Left hindlimb (tissue), 1 donor: ENCODE data around the gene KLHL17.
"Not testable (repeated sequence)": the region's sequence is repeated elsewhere in the genome, so short reads cannot be mapped to it uniquely, and the experiment has no call there.

ENCODE experiments used
- DNase-seq: peaks from one replicate; pipeline ENCODE4 v3.0.0-alpha.2; 2018

KLHL17 gene

GRCh38 chr1:970242-970972 is 10.0 kb downstream of the KLHL17 start:
- DNase-seq = no peak

DNA sequence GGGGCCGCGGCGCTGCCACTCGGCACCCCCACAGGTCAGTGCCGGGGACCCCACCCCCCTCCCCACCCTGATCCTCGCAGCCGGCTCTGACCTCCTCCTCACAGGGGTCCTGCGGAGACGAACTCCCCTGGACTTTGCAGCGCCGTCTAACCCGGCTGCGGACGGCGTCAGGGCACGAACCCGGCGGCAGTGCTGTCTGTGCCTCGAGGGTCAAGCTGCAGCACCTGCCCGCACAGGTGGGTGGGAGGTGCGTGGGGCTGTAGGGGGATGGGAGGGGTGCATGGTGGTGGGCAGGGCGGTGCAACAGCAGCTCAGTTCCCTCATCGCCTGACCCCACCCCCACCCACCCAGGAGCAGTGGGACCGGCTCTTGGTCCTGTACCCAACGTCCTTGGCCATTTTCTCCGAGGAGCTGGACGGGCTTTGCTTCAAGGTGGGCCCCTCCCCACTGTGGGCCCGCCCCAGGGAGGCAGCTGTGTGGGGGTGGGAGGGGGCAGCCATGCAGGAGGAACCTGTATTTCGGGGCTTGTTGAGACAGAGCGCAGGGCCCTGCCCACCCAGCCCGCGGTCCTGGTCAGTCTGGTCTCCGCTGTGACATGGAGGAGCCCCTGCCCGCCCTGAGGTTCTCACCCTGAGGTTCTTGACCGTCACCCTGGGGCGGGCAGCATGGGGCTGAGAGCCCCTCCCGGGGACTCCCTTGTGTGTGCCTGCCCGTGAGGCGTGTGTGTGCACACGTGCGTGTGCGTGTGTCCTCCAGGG is 10.8 kb downstream of the KLHL17 start:
- DNase-seq = no peak

DNA sequence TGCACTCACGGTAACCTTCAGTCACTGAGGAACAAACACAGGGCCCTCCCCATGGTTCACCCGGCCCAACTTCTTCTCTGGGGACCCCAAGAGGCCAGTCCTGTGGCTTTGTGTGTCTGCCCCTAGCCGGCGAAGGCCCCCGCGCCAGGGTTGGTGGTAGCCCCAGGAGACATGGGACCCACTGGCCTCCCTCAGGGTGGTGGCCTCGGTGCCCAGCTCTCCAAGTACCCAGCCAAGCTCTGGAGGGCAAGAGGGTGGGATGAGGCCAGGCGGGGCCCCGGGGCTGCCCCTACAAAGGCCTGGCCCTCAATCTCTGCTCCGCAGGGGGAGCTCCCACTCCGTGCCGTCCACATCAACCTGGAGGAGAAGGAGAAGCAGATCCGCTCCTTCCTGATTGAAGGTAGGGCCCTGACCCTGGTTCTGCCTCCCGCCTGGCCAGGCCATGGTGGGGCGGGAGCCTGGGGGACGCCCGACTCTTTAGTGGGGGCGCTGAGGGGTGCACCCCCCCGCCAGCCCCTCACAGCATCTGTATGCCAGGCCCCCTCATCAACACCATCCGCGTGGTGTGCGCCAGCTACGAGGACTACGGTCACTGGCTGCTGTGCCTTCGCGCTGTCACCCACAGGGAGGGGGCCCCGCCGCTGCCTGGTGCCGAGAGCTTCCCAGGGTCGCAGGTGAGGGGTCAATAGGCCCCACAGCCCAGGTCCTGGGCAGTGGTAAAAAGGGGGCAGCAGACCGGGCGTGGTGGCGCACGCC is 11.5 kb downstream of the KLHL17 start:
- DNase-seq = no peak

DNA sequence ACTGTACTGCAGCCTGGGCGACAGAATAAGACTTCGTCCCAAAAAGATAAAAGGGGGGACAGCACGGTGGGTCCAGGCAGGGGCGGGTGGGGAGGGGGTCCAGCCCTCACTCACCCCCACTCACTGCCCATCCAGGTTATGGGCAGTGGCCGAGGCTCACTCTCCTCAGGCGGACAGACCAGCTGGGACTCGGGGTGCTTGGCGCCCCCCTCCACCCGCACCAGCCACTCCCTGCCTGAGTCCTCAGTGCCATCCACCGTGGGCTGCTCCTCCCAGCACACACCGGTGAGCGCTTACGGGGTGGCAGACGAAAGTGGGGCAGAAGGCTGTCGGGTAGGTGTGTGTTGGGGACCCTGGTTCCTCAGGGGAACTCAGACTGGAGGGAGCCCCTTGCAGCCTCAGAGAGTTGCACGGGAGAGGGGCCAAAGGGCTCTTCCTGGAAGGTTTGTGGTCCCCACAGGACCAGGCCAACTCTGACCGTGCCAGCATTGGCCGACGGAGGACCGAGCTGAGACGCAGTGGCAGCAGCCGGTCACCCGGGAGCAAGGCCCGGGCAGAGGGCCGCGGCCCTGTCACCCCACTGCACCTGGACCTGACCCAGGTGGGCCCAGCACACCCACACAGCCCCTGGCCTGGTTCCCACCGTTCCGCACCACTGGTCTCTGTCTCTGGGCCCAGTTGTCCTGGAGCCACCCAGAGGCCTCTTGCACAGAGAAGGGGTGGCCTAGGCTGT is 12.5 kb downstream of the KLHL17 start:
- DNase-seq = no peak

GRCh38 chr1:973459-974292 is 13.3 kb downstream of the KLHL17 start:
- DNase-seq = no peak

GRCh38 chr1:974293-974640 is 13.9 kb downstream of the KLHL17 start:
- no peak for DNase-seq

GRCh38 chr1:974687-975328 is 14.4 kb downstream of the KLHL17 start:
- no peak for DNase-seq

DNA sequence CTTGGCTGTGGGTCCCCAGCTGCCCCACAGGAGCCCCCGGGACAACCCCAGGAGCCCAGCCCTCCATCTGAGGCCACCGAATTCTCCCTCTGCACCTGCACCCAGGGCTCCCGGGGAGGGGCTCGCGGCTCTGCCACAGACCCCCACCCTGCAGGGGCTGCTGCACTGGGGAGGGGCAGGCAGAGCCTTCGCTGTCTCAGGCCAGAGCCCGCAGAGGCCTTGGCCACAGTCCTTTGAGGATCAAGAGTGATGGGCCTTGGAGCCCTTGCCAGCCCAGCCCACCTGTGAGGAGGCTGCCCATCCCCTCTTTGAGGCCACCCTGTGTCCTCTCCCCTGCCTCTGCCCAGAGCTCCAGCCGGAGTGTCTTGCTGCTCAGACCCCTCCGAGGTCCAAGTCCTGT is 15.0 kb downstream of the KLHL17 start:
- DNase-seq = no peak

DNA sequence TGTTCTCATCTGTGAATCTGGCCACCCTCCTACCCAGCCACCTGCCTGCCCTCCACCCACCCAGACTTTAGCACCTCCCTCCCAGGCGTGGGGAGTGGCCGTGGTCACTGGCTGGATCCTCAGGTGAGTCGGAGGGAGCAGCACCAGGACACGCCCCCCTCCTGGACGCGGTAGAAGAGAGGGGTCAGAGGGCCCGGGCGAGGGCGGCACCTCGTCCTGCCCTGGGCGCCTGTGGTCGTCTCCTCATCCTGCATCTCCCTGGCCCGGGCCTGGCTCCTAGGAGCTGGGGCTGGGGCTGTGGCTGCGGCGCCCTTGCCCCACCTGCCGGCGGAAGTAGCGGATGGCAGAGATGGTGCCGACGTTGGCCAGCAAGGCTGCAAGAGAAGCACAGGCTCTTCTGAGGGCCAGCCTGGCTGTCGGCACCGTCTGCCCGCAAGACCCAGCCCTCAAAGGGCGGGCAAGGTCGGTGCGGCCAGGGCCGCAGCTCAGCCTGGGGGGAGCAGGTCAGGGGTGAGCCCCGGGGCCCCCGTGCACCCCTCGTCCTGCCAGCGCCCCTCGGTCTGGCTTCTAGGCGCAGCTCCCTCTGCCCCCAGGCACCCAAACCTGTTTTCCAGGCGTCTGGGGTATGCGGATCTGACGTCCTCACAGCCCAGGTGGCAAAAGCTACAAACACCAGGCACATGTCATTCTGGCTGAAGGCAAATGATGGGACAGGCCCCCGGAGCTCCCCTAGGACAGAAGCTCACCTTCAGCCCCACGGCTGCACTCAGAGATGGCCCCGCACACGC is 15.7 kb downstream of the KLHL17 start:
- no peak for DNase-seq

DNA sequence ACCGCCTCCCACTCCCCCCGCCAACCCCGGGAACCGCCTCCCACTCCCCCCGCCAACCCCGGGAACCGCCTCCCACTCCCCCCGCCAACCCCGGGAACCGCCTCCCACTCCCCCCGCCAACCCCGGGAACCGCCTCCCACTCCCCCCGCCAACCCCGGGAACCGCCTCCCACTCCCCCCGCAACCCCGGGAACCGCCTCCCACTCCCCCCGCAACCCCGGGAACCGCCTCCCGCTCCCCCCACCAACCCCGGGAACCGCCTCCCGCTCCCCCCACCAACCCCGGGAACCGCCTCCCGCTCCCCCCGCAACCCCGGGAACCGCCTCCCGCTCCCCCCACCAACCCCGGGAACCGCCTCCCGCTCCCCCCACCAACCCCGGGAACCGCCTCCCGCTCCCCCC is 16.4 kb downstream of the KLHL17 start:
- not testable (repeated sequence) for DNase-seq

DNA sequence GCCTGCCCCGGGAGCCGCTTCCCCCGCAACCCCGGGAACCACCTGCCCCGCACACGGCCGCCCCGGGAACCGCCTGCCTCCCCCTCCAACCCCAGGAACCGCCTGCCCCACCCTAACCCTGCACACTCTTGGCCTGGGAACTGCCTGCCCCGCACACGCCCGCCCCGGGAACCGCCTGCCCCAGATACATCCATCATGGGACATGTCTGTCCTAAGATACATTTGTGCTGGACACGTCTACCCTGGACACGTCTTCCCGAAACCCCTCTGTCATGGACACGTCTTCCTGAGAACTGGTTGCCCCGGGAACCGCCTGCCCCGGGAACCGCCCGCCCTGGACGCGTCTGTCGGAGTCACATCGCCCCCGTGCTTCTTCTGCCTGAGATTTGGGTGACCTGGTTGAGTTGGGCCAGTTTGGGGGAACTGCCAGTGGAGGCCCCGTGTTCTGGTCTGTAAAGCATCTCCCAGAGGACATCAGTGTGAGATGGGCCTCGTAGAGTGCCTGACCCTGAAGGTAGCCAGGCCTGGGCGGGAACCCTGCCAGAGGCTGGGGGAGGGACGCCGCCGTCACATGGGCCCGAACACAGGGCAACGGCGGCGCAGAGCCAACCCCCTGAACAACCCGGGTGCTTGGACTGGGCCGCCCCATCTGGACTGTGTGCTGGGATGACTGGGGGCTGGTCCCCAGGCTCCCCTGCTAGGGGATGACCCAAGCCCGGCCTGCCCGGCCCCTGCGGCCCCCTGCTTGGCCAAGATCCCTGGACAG is 17.9 kb downstream of the KLHL17 start:
- DNase-seq = no peak

DNA sequence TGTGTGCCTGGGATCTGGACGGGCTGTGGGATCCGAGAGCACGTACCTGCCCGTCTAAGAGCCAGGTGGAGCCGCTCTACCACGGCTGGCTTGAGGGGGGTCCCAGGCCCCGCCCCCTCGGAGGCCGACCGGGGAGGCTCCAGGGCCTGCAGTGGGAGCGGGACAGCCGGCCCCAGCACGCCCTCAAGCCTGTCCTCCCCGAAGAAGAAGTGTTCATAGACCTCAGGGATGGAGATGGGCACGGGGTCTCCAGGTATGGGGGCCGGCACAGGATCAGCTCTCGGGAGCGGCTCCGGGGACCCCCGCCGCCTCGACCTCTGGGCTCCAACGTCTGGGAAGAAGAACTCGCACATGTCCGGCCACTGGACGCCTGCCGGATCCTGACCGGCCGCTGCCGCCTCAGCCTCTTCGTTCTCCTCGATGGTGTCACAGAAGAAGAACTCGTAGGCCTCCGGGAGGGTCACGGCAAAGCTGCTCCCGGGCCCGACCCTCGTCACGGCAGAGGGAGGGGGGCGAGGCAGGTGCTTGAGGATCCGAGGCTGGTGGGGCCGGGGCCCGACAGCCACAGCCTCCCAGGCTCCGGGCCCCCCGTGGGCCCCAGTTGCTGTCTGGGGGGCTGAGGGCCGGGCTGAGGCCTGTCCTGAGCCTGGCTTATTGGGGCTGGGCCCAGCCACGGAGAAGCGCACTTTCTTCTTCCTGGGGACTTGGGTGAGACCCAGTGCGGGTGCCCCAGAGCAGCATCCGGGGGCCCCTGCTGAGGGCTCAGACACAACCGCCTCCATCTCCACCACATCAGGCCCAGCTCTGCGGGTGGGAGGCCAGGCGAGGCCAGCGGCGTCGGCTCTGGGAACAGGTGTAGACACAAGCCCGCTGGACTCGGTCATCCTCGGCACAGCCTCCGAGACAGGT is 18.7 kb downstream of the KLHL17 start:
- no peak for DNase-seq

- DNase-seq = no peak
Observed at GRCh38 chr1:979744-980072, 19.3 kb downstream of the KLHL17 start.

GRCh38 chr1:980137-980571 is 19.8 kb downstream of the KLHL17 start:
- peak; percentile 31 for DNase-seq

GRCh38 chr1:980602-981395 is 20.4 kb downstream of the KLHL17 start:
- DNase-seq = peak; percentile 27

- DNase-seq = no peak
Observed at GRCh38 chr1:981491-981954, 21.1 kb downstream of the KLHL17 start.

DNA sequence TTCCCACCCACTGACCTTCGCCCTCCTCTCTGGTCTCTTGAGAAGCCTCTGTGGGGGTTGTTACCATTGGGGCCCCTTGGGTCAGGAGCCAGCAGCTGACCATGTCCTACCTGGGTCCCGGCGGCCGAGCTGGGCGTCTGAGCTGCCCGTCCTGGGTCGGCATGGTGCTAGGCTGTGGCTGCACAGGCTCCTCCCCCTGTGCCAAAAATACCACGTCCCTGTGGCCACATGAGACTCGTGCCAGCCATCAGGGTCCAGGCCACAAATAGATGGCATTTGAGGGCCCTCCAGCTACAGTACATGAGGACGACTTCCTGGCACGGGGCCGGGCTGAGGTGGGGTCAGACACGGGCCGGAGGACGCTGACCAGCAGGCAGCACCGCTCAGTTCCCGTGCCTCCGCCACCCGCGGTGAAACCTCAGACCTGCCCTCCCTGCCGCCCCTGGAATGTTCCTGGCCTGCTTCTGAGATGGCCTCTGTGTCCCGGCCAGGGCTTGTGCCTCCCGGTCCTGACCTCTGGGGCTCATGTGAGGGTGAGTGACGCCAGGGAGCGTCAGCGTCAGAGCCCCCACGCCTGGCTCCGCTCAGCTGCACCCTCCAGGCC is 21.7 kb downstream of the KLHL17 start, which contains the start of gene PERM1:
PERM1 (minus strand) TSS at position 139 of the 604 bp plus-strand sequence. CDS start 1,064 bp downstream, outside the sequence.
- peak; percentile 43 for DNase-seq
